Glutamatergic neuron (in vitro differentiated cells): Measurements from ENCODE around the gene ZC3H12A. TPM values are rescaled to one million over a fixed set of nuclear protein-coding genes. Genes with fewer than 3 reads are reported as not detected.

Source experiments
- DNase-seq: peaks from one replicate; pipeline ENCODE4 v3.0.0; 2022
- H3K27ac Mint-ChIP-seq: one replicate; pipeline ENCODE4 v1.8.0; 2020; ENCODE audit warnings: mild to moderate bottlenecking, mixed read lengths, inconsistent platforms; ENCODE audit not compliant: unreplicated experiment
- H3K27me3 Mint-ChIP-seq: one replicate; pipeline ENCODE4 v1.8.0; 2020; ENCODE audit warnings: mild to moderate bottlenecking, moderate library complexity, mixed read lengths, inconsistent platforms; ENCODE audit not compliant: unreplicated experiment
- H3K36me3 Mint-ChIP-seq: one replicate; pipeline ENCODE4 v1.8.0; 2020; ENCODE audit warnings: mild to moderate bottlenecking, mixed read lengths, inconsistent platforms; ENCODE audit not compliant: unreplicated experiment
- H3K4me1 Mint-ChIP-seq: one replicate; pipeline ENCODE4 v1.8.0; 2020; ENCODE audit warnings: mild to moderate bottlenecking, low read depth, mixed read lengths, inconsistent platforms; ENCODE audit not compliant: unreplicated experiment
- H3K4me3 Mint-ChIP-seq: one replicate; pipeline ENCODE4 v1.8.0; 2020; ENCODE audit warnings: mild to moderate bottlenecking, mixed read lengths, inconsistent platforms; ENCODE audit not compliant: unreplicated experiment
- H3K9me3 Mint-ChIP-seq: one replicate; pipeline ENCODE4 v1.8.0; 2020; ENCODE audit warnings: mild to moderate bottlenecking, moderate library complexity, mixed read lengths, inconsistent platforms; ENCODE audit not compliant: unreplicated experiment
- CTCF ChIP-seq: fragments of 200-600 bp; sonication (generic); IDR thresholded peaks from one replicate; pipeline ENCODE4 v1.5.0; 2021; ENCODE audit not compliant: partially characterized antibody, unreplicated experiment
- total RNA-seq: library from RNA; stranded (reverse); fragmentation: NEBNext Ultra II Directional; extraction: Animal tissue kit (Norgen Biotek cat#: 25700); gene quantifications from one replicate; pipeline ENCODE4 v1.2.1, GENCODE V29; 2021; ENCODE audit not compliant: unreplicated experiment

The ZC3H12A gene
- total RNA-seq, 1 donor from 2014 or later = 1.3 TPM

GRCh38 chr1:37464443-37464842 lies 9.9 kb upstream of the ZC3H12A start:
- no peak for TF ChIP-seq CTCF
- no peaks in the 10 kb centered on the region for H3K36me3 Mint-ChIP-seq
- no peaks in the 10 kb centered on the region for H3K4me1 Mint-ChIP-seq
- no peak for DNase-seq
- H3K9me3 Mint-ChIP-seq = no peaks in the 10 kb centered on the region
- no peak overlapping the region for H3K27ac Mint-ChIP-seq
- H3K27me3 Mint-ChIP-seq = no peaks in the 10 kb centered on the region
- H3K4me3 Mint-ChIP-seq = no peak overlapping the region

- DNase-seq = no peak
- TF ChIP-seq CTCF = no peak
- no peaks in the 10 kb centered on the region for H3K4me1 Mint-ChIP-seq
- H3K27me3 Mint-ChIP-seq = no peaks in the 10 kb centered on the region
- no peak overlapping the region for H3K4me3 Mint-ChIP-seq
- H3K9me3 Mint-ChIP-seq = no peaks in the 10 kb centered on the region
- no peak overlapping the region for H3K27ac Mint-ChIP-seq
- H3K36me3 Mint-ChIP-seq = no peaks in the 10 kb centered on the region
These were observed 8.5 kb upstream of the ZC3H12A start for GRCh38 chr1:37465593-37466517.

GRCh38 chr1:37468037-37468436 lies 6.3 kb upstream of the ZC3H12A start:
- peaks cover 4% of the 10 kb centered on the region for H3K27me3 Mint-ChIP-seq
- TF ChIP-seq CTCF = no peak
- H3K9me3 Mint-ChIP-seq = peaks cover 2% of the 10 kb centered on the region
- H3K4me1 Mint-ChIP-seq = no peaks in the 10 kb centered on the region
- no peak overlapping the region for H3K4me3 Mint-ChIP-seq
- H3K27ac Mint-ChIP-seq = no peak overlapping the region
- no peaks in the 10 kb centered on the region for H3K36me3 Mint-ChIP-seq
- DNase-seq = no peak

- no peak for DNase-seq
- H3K36me3 Mint-ChIP-seq = no peaks in the 10 kb centered on the region
These were observed 5.0 kb upstream of the ZC3H12A start for GRCh38 chr1:37469386-37469785.

More at GRCh38 chr1:37469386-37469785, 5.0 kb upstream of the ZC3H12A start:
- Mint-ChIP-seq H3K27me3 (peaks cover 9% of the 10 kb centered on the region), H3K4me1 (peaks cover 5% of the 10 kb centered on the region), H3K27ac (no peak overlapping the region), H3K4me3 (no peak overlapping the region), H3K9me3 (peaks cover 2% of the 10 kb centered on the region)
- TF ChIP-seq CTCF = no peak
